ENCODE data around the gene LETM1. TPM values are rescaled to one million over a fixed set of nuclear protein-coding genes. Genes with fewer than 3 reads are reported as not detected.

The LETM1 gene
- total and polyA plus RNA-seq, 2 of the 13 experiments (the other 11 are each of a cell fraction or from before 2014, with no cell fraction given), result 9.7 to 41.6 TPM

DNA sequence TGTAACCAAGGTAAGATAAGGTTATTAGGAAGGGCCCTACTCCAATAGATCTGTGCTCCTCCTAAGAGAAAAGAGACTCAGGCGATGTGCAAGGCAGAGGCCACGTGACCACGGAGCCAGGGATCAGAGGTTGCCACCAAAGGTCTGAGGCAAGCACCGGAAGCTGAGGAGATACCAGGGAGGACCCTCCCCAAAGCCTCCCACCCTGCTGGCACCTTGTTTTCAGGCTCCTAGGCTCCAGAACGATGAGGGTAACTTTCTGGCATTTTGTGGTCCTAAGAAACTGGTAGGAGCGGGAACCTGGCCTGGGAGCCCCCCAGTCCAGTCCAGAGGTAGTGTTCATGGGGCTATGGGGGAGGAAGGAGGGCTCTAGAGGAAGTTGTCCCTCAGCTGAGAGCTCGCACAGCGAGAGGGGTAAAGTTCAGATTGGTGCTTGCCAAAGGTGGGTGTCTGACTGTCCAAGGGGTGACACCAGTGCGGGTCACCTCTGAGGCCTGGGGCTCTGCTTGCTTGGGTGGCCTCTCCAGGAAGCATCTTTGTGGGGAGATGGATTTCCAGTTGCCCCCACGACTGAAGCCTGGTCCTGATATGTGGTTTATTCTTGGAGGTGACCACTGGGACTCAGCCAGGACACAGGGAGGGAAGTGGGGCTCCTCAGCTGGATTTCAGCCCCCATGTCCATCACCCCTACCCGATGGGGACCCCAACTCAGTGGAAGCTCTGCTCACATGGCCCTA, 7.5 kb upstream of the LETM1 start (continued):
- TF ChIP-seq, protein P1, sequence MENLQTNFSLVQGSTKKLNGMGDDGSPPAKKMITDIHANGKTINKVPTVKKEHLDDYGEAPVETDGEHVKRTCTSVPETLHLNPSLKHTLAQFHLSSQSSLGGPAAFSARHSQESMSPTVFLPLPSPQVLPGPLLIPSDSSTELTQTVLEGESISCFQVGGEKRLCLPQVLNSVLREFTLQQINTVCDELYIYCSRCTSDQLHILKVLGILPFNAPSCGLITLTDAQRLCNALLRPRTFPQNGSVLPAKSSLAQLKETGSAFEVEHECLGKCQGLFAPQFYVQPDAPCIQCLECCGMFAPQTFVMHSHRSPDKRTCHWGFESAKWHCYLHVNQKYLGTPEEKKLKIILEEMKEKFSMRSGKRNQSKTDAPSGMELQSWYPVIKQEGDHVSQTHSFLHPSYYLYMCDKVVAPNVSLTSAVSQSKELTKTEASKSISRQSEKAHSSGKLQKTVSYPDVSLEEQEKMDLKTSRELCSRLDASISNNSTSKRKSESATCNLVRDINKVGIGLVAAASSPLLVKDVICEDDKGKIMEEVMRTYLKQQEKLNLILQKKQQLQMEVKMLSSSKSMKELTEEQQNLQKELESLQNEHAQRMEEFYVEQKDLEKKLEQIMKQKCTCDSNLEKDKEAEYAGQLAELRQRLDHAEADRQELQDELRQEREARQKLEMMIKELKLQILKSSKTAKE (CRISPR knock-in tag; IDR thresholded peaks at IDR 0.05; ENCODE audit: borderline replicate concordance), result no peak
- TF ChIP-seq KMT2A (CRISPR knock-in tag; IDR thresholded peaks at IDR 0.05) (no peak), ZNF672 (CRISPR knock-in tag; IDR thresholded peaks at IDR 0.05) (no peak), NCOR1 (IDR thresholded peaks at IDR 0.05; ENCODE audit: borderline replicate concordance, low read length) (no peak), NR2C2 (CRISPR knock-in tag; IDR thresholded peaks at IDR 0.05; ENCODE audit: borderline replicate concordance) (peak; percentile 81), SYNCRIP (IDR thresholded peaks at IDR 0.05; ENCODE audit: insufficient read depth, low read depth, low read length) (no peak), HDAC2 (CRISPR knock-in tag; IDR thresholded peaks at IDR 0.05) (peak; percentile 53; the same call in 1 of the 2 replicates), ARID2 (CRISPR knock-in tag; IDR thresholded peaks at IDR 0.05; ENCODE audit: borderline replicate concordance) (no peak), KDM5B (CRISPR knock-in tag; IDR thresholded peaks at IDR 0.05; ENCODE audit: borderline replicate concordance) (no peak), ZNF562 (CRISPR knock-in tag; IDR thresholded peaks at IDR 0.05; ENCODE audit: borderline replicate concordance) (no peak), ZNF879 (CRISPR knock-in tag; IDR thresholded peaks at IDR 0.05) (no peak), ZNF7 (CRISPR knock-in tag; IDR thresholded peaks at IDR 0.05) (no peak), ZNF446 (CRISPR knock-in tag; IDR thresholded peaks at IDR 0.05) (no peak), IKZF1 (IDR thresholded peaks at IDR 0.05) (no peak), ZZZ3 (CRISPR knock-in tag; IDR thresholded peaks at IDR 0.05; ENCODE audit: borderline replicate concordance) (no peak; the same call in 1 of the 2 replicates), ATM (IDR thresholded peaks at IDR 0.05; ENCODE audit: borderline replicate concordance) (no peak), RBM22 (optimal IDR thresholded peaks at IDR 0.05; ENCODE audit: low read length) (no peak), ZBTB7B (CRISPR knock-in tag; IDR thresholded peaks at IDR 0.05) (peak; percentile 70; the same call in 1 of the 2 replicates), ZFYVE20 (CRISPR knock-in tag; IDR thresholded peaks at IDR 0.05; ENCODE audit: borderline replicate concordance, low read depth) (no peak), SCMH1 (CRISPR knock-in tag; IDR thresholded peaks at IDR 0.05; ENCODE audit: borderline replicate concordance) (no peak)
- TF ChIP-seq, protein P2, sequence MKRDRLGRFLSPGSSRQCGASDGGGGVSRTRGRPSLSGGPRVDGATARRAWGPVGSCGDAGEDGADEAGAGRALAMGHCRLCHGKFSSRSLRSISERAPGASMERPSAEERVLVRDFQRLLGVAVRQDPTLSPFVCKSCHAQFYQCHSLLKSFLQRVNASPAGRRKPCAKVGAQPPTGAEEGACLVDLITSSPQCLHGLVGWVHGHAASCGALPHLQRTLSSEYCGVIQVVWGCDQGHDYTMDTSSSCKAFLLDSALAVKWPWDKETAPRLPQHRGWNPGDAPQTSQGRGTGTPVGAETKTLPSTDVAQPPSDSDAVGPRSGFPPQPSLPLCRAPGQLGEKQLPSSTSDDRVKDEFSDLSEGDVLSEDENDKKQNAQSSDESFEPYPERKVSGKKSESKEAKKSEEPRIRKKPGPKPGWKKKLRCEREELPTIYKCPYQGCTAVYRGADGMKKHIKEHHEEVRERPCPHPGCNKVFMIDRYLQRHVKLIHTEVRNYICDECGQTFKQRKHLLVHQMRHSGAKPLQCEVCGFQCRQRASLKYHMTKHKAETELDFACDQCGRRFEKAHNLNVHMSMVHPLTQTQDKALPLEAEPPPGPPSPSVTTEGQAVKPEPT (CRISPR knock-in tag; IDR thresholded peaks at IDR 0.05; ENCODE audit: low read depth), result no peak
- TF ChIP-seq, protein P3, sequence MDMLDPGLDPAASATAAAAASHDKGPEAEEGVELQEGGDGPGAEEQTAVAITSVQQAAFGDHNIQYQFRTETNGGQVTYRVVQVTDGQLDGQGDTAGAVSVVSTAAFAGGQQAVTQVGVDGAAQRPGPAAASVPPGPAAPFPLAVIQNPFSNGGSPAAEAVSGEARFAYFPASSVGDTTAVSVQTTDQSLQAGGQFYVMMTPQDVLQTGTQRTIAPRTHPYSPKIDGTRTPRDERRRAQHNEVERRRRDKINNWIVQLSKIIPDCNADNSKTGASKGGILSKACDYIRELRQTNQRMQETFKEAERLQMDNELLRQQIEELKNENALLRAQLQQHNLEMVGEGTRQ (IDR thresholded peaks at IDR 0.05; ENCODE audit: low read depth, low read length), result peak; percentile 86
- TF ChIP-seq, protein P3 (CRISPR knock-in tag; IDR thresholded peaks at IDR 0.05; ENCODE audit: borderline replicate concordance), result peak; percentile 95; the same call in 1 of the 2 replicates
